ENCODE data around the gene CCND2.

The CCND2 gene

DNA sequence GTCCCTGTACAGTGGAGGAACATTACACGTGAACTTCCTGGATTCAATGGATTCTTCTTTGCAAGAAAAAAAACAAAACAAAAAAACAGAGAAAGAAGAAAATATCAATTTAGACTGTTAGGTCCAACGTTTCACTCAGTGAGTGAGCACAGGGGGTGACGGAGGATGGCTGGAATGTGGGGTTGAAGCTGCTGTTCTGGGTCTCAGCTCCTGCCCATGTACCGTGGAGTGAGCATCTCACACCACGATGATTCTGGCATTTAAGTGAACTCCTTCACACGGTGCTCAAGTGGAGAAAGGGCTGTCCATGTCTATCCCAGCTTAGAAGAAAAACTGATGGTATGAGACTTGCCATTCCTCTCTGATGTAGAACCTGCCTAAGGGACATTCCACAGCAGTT is 23.2 kb downstream of the CCND2 start:
- TF ChIP-seq, protein P1, sequence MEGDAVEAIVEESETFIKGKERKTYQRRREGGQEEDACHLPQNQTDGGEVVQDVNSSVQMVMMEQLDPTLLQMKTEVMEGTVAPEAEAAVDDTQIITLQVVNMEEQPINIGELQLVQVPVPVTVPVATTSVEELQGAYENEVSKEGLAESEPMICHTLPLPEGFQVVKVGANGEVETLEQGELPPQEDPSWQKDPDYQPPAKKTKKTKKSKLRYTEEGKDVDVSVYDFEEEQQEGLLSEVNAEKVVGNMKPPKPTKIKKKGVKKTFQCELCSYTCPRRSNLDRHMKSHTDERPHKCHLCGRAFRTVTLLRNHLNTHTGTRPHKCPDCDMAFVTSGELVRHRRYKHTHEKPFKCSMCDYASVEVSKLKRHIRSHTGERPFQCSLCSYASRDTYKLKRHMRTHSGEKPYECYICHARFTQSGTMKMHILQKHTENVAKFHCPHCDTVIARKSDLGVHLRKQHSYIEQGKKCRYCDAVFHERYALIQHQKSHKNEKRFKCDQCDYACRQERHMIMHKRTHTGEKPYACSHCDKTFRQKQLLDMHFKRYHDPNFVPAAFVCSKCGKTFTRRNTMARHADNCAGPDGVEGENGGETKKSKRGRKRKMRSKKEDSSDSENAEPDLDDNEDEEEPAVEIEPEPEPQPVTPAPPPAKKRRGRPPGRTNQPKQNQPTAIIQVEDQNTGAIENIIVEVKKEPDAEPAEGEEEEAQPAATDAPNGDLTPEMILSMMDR (conservative IDR thresholded peaks at IDR 0.05) = no peak
- no peak for TF ChIP-seq ZFX (IDR thresholded peaks at IDR 0.05)
- no peak overlapping the region for H3K27ac ChIP-seq

DNA sequence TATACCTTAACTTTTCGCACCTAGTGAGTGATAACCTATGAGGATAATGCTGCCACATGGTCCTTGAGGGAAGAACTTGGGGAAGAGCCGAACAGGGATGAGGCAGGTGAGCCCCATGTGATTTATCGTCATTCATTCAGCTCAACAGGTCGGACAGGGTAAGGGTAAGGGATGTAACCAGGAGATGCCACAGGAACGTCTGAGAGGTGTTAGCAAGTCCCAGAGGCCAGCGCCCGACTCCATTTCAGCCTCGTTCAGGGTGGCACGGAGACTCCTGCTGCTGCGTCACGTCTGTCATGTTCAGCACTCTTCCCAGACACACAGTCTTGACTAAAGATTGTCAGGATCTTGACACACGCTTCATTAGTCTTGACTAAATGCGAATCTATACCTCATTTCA is 24.1 kb downstream of the CCND2 start:
- TF ChIP-seq, protein P1 (conservative IDR thresholded peaks at IDR 0.05) = no peak
- no peak for TF ChIP-seq ZFX (IDR thresholded peaks at IDR 0.05)
- H3K27ac ChIP-seq = no peak overlapping the region

DNA sequence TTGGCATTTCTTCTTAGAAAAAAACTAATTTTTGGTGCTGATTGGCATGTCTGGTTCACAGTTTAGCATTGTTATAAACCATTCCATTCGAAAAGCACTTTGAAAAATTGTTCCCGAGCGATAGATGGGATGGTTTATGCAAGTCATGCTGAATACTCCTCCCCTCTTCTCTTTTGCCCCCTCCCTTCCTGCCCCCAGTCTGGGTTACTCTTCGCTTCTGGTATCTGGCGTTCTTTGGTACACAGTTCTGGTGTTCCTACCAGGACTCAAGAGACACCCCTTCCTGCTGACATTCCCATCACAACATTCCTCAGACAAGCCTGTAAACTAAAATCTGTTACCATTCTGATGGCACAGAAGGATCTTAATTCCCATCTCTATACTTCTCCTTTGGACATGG is 27.3 kb downstream of the CCND2 start:
- no peak overlapping the region for H3K27ac ChIP-seq
- TF ChIP-seq, protein P1 (conservative IDR thresholded peaks at IDR 0.05) = no peak
- no peak for TF ChIP-seq ZFX (IDR thresholded peaks at IDR 0.05)

DNA sequence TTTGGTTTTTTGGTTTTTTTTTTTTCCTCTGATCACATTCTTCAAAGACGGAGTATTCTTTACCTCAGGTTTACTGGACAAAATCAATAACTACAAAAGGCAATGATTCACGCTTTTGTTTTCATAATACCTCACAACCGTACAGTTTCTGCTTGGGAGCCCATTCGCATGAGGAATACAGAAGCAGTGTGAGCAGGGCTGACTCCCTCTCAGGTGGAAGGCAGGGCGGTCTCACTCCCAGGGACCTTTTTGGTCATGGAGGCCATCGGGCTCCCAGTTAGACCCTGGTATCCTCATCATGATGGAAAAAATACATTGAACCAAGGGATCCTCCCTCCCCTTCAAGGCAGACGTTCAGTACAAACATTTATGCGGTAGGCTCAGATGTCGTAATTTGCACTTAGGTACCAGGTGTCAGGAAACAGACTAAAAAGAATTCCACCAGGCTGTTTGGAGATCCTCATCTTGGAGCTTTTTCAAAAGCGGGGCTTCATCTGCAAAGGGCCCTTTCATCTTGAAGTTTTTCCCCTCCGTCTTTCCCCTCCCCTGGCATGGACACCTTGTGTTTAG is 28.5 kb downstream of the CCND2 start:
- no peak overlapping the region for H3K27ac ChIP-seq
- no peak for TF ChIP-seq ZFX (IDR thresholded peaks at IDR 0.05)
- TF ChIP-seq, protein P1 (conservative IDR thresholded peaks at IDR 0.05) = no peak

DNA sequence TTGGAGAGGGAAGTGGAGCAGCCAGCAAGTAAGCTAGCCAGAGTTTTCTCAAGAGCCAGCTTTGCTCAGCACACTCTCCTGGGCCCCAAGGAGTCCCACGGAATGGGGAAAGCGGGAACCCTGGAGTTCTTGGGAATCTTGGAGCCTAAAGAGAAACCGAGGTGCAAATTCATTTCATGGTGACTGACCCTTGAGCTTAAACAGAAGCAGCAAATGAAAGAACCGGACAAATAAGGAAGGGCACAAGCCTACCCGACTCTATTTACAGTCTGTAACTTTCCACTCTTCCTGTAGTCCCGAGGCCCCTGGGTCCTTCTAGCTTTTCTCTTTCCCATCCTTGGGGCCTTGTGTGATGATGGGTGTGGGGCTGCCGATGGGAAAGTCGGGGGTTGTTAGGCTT is 29.3 kb downstream of the CCND2 start:
- TF ChIP-seq ZFX (IDR thresholded peaks at IDR 0.05) = no peak
- TF ChIP-seq, protein P1 (conservative IDR thresholded peaks at IDR 0.05) = no peak
- H3K27ac ChIP-seq = no peak overlapping the region

DNA sequence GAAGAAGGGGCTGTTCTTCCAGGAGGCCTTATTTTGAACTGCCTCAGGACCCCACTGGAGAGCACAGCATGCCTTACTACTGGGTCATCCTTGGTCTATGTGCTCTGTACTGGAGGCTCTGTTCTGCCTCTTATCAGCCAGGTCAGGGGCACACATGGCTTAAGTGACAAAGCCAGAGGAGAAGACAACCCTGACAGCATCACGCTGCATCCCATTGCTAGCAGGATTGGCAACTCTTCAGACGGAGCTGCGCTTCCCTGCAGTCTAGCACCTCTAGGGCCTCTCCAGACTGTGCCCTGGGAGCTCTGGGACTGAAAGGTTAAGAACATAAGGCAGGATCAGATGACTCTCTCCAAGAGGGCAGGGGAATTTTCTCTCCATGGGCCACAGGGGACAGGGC is 30.2 kb downstream of the CCND2 start:
- no peak overlapping the region for H3K27ac ChIP-seq
- TF ChIP-seq ZFX (IDR thresholded peaks at IDR 0.05) = no peak
- TF ChIP-seq, protein P1 (conservative IDR thresholded peaks at IDR 0.05) = no peak

DNA sequence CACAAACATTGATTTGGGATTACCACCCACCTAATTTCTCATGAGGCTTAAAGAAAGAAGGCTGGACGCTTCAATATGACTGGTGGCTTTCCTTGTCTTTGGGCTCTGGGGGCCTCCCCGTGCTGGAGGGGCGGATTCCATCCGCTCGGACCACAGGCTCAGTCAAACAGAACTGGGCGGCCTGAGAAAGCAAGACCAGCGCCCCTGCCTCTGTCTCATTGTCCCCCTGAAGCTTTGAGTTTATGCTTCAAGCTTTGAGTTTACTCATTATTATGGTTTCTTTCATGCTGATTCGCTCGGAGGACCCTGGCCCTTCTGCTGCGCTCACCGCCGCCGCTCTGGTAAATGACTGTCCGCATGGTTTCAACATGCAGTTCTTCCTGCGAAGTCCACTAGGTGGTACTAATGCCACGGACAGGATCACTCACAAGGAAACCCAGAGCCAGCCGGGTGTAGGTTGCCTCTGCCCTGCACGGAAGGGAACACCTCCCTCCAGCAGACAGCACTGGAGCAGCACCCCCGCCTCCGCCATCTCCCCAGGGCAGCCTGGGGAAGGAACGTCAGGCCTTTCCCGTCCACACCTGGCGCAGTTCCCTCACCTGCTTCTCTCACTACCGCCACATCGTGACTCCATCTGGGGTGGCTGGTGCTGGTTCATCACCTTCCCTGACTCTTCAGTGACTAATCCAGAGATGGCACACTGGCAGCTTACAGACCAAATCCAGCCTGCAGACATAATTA is 34.2 kb downstream of the CCND2 start:
- no peak overlapping the region for H3K27ac ChIP-seq
- TF ChIP-seq, protein P1 (conservative IDR thresholded peaks at IDR 0.05) = peak; percentile 90
- no peak for TF ChIP-seq ZFX (IDR thresholded peaks at IDR 0.05)

Measured in C4-2B (cell line).